ENCODE data around the gene ARRDC5. TPM values are rescaled to one million over a fixed set of nuclear protein-coding genes. Genes with fewer than 3 reads are reported as not detected.
A peak's percentile ranks its signal among the peaks of the same experiment; 100 is the strongest.

ARRDC5 gene
- total and polyA plus RNA-seq, 2 of the 8 experiments (the other 6 are each of a cell fraction or from before 2014, with no cell fraction given): not detected

GRCh38 chr19:4910594-4911281 lies 8.0 kb upstream of the ARRDC5 start:
- peaks cover 3 to 16% of the 10 kb centered on the region in 2 experiments for H4K20me1 ChIP-seq (replicated peaks in 1 of 2; ENCODE audit: control insufficient read depth in 1 of 2, insufficient read depth in 2 of 2, low read length in 2 of 2)
- H4K8ac ChIP-seq (ENCODE audit: extremely low read depth, insufficient read depth, low read length): peak overlapping the region; percentile 73; the same call in 1 of the 2 replicates
- peak overlapping the region; percentile 46 to 83 (median 56) for H3K4me3 ChIP-seq (ENCODE audit: extremely low read depth in 1 of 4, insufficient read depth in 2 of 4, low read depth in 3 of 4, low read length in 4 of 4)
- no peak overlapping the region for H2BK20ac ChIP-seq (ENCODE audit: low read length)
- no peak overlapping the region for H4K5ac ChIP-seq (ENCODE audit: insufficient read length, low read depth, low read length)
- H3K4ac ChIP-seq (replicated peaks; ENCODE audit: insufficient read length, low read depth, low read length): no peak overlapping the region
- H3K79me2 ChIP-seq (ENCODE audit: control insufficient read depth in 1 of 2, insufficient read depth in 2 of 2, low read length in 2 of 2): peaks cover 0 to 49% of the 10 kb centered on the region in 2 experiments; a peak in 2 of 4 replicates
- peak overlapping the region; percentile 36; the same call in 1 of the 2 replicates for H2BK15ac ChIP-seq (ENCODE audit: low read length)
- WGBS, 2 experiments (ENCODE audit: extremely low coverage in 1 of 2, insufficient coverage in 1 of 2, insufficient read length in 1 of 2, insufficient replicate concordance in 2 of 2, low coverage in 1 of 2, low lambda C conversion rate in 2 of 2, missing lambda C conversion rate in 1 of 2): 71% methylated on average over 19 of the region's 23 CpGs; no CpG with 5 or more reads in 1 of the 2 experiments
- H3K4me2 ChIP-seq (ENCODE audit: insufficient read depth in 1 of 2, low read depth in 2 of 2, low read length in 2 of 2): peak overlapping the region; percentile 61 to 75
- CTCF ChIA-PET (ENCODE audit: partially characterized antibody): interaction anchor here (0.8 to 6.9 kb wide), 19 partner anchors 8 to 171 kb away, joined by 3 to 111 read pairs (median 8); partner anchors contain the start of genes ARRDC5, PLIN3 and TICAM1
- no peak overlapping the region for H2AFZ ChIP-seq (ENCODE audit: low read length)
- no peak overlapping the region for H2BK120ac ChIP-seq (replicated peaks; ENCODE audit: low read depth, low read length)
- peaks cover 0 to 14% (median 11%) of the 10 kb centered on the region in 4 experiments; a peak in 6 of 7 replicates for H3K4me1 ChIP-seq (replicated peaks in 1 of 4; ENCODE audit: control insufficient read depth in 3 of 4, insufficient read depth in 4 of 4, low read length in 3 of 4)
- no peak overlapping the region for H3K14ac ChIP-seq (ENCODE audit: insufficient read length)
- H3K18ac ChIP-seq (ENCODE audit: extremely low read depth, low read length): no peak overlapping the region
- H3K23ac ChIP-seq (ENCODE audit: insufficient read length): no peak overlapping the region
- POLR2A ChIA-PET (ENCODE audit: partially characterized antibody): interaction anchor here (0.7 to 2.5 kb wide), 6 partner anchors 42 to 364 kb away, joined by 3 to 5 read pairs (median 4); partner anchors contain the start of gene PLIN3
- H3K36me3 ChIP-seq (ENCODE audit: control insufficient read depth in 2 of 4, insufficient read depth in 4 of 4, low read length in 3 of 4): peaks cover 4 to 20% (median 10%) of the 10 kb centered on the region in 4 experiments; a peak in 5 of 8 replicates
- 0 out of 2 replicates have a peak overlapping the region, but pooled peaks have one; percentile 26 for H2BK5ac ChIP-seq (ENCODE audit: low read depth, low read length)
- no peaks in the 10 kb centered on the region; a peak in 2 of 7 replicates for H3K27me3 ChIP-seq (replicated peaks in 1 of 4; ENCODE audit: control insufficient read depth in 3 of 4, extremely low read depth in 1 of 4, insufficient read depth in 3 of 4, low read length in 3 of 4)
- H3K56ac ChIP-seq (replicated peaks; ENCODE audit: insufficient read length, low read depth, low read length): no peak overlapping the region
- H3K79me1 ChIP-seq (ENCODE audit: low read depth, low read length): peaks cover 5% of the 10 kb centered on the region; the same call in 1 of the 2 replicates
- H2AK5ac ChIP-seq (ENCODE audit: low read depth, low read length): no peak overlapping the region
- peak overlapping the region; percentile 12; the same call in 1 of the 2 replicates for H2BK12ac ChIP-seq (ENCODE audit: low read depth, low read length)
- no peak overlapping the region for H3K27ac ChIP-seq (ENCODE audit: low read depth, low read length)
- H3K9me3 ChIP-seq (ENCODE audit: insufficient read depth in 2 of 2, low read depth in 1 of 2, low read length in 1 of 2): no peaks in the 10 kb centered on the region
- H4K91ac ChIP-seq (replicated peaks; ENCODE audit: insufficient read length, low read length): peak overlapping the region; percentile 29
- peaks cover 8% of the 10 kb centered on the region for H3K23me2 ChIP-seq (ENCODE audit: low read depth, low read length)
- H3K9ac ChIP-seq (replicated peaks in 1 of 4; ENCODE audit: extremely low read depth in 1 of 4, low read depth in 3 of 4, low read length in 3 of 4): peak overlapping the region in 3 of 4 experiments; percentile 30 to 75 (median 59); a peak in 4 of 7 replicates
- DNase-seq (ENCODE audit: low read depth in 1 of 2, low spot score in 2 of 2) (no peak), FAIRE-seq (no peak)
- TF ChIP-seq RBBP5 (IDR thresholded peaks at IDR 0.05; ENCODE audit: borderline replicate concordance, low read depth, low read length) (no peak), SAP30 (IDR thresholded peaks at IDR 0.05; ENCODE audit: insufficient read depth, insufficient replicate concordance, low read length) (peak; percentile 25)

Measured in H1 (cell line).